IPS-11a (cell line): ENCODE data around the gene SRGAP3.

Source experiments
- H3K4me3 ChIP-seq: one replicate; pipeline ENCODE4 v1.5.1; 2013; ENCODE audit warnings: low read depth, low read length, control low read depth

SRGAP3 gene

GRCh38 chr3:9204253-9204992 is 45.0 kb downstream of the SRGAP3 start:
- H3K4me3 ChIP-seq: no peak overlapping the region

- H3K4me3 ChIP-seq: no peak overlapping the region
Measured at GRCh38 chr3:9203317-9203716, 46.1 kb downstream of the SRGAP3 start.

GRCh38 chr3:9202546-9202945 is 46.9 kb downstream of the SRGAP3 start:
- no peak overlapping the region for H3K4me3 ChIP-seq

- H3K4me3 ChIP-seq: no peak overlapping the region
Measured at GRCh38 chr3:9201955-9202354, 47.5 kb downstream of the SRGAP3 start.

GRCh38 chr3:9201266-9201665 is 48.2 kb downstream of the SRGAP3 start:
- no peak overlapping the region for H3K4me3 ChIP-seq

GRCh38 chr3:9199775-9200174 is 49.7 kb downstream of the SRGAP3 start:
- no peak overlapping the region for H3K4me3 ChIP-seq

- H3K4me3 ChIP-seq: no peak overlapping the region
Measured at GRCh38 chr3:9198899-9199335, 50.5 kb downstream of the SRGAP3 start.

GRCh38 chr3:9198261-9198660 is 51.2 kb downstream of the SRGAP3 start:
- no peak overlapping the region for H3K4me3 ChIP-seq

GRCh38 chr3:9196020-9196419 is 53.4 kb downstream of the SRGAP3 start:
- H3K4me3 ChIP-seq: no peak overlapping the region

- no peak overlapping the region for H3K4me3 ChIP-seq
Measured at GRCh38 chr3:9195390-9195789, 54.1 kb downstream of the SRGAP3 start.

- no peak overlapping the region for H3K4me3 ChIP-seq
Measured at GRCh38 chr3:9194509-9195184, 54.8 kb downstream of the SRGAP3 start.

- no peak overlapping the region for H3K4me3 ChIP-seq
Measured at GRCh38 chr3:9193633-9194195, 55.7 kb downstream of the SRGAP3 start.

- no peak overlapping the region for H3K4me3 ChIP-seq
Measured at GRCh38 chr3:9193211-9193610, 56.2 kb downstream of the SRGAP3 start.

GRCh38 chr3:9192248-9193025 is 57.0 kb downstream of the SRGAP3 start:
- H3K4me3 ChIP-seq: no peak overlapping the region

GRCh38 chr3:9190276-9190675 is 59.2 kb downstream of the SRGAP3 start:
- H3K4me3 ChIP-seq: no peak overlapping the region

GRCh38 chr3:9188583-9188982 is 60.9 kb downstream of the SRGAP3 start:
- no peak overlapping the region for H3K4me3 ChIP-seq

- H3K4me3 ChIP-seq: no peak overlapping the region
Measured at GRCh38 chr3:9185701-9186100, 63.7 kb downstream of the SRGAP3 start.

GRCh38 chr3:9185046-9185445 is 64.4 kb downstream of the SRGAP3 start:
- H3K4me3 ChIP-seq: no peak overlapping the region

- H3K4me3 ChIP-seq: no peak overlapping the region
Measured at GRCh38 chr3:9184461-9184835, 65.0 kb downstream of the SRGAP3 start.

- no peak overlapping the region for H3K4me3 ChIP-seq
Measured at GRCh38 chr3:9183811-9184460, 65.5 kb downstream of the SRGAP3 start.

GRCh38 chr3:9183011-9183410 is 66.4 kb downstream of the SRGAP3 start:
- no peak overlapping the region for H3K4me3 ChIP-seq
